ENCODE data around the gene ALDH3B2. TPM values are rescaled to one million over a fixed set of nuclear protein-coding genes. Genes with fewer than 3 reads are reported as not detected.
A peak's percentile ranks its signal among the peaks of the same experiment; 100 is the strongest.

ALDH3B2 gene
- polyA plus RNA-seq, 3 donors, result not detected

DNA sequence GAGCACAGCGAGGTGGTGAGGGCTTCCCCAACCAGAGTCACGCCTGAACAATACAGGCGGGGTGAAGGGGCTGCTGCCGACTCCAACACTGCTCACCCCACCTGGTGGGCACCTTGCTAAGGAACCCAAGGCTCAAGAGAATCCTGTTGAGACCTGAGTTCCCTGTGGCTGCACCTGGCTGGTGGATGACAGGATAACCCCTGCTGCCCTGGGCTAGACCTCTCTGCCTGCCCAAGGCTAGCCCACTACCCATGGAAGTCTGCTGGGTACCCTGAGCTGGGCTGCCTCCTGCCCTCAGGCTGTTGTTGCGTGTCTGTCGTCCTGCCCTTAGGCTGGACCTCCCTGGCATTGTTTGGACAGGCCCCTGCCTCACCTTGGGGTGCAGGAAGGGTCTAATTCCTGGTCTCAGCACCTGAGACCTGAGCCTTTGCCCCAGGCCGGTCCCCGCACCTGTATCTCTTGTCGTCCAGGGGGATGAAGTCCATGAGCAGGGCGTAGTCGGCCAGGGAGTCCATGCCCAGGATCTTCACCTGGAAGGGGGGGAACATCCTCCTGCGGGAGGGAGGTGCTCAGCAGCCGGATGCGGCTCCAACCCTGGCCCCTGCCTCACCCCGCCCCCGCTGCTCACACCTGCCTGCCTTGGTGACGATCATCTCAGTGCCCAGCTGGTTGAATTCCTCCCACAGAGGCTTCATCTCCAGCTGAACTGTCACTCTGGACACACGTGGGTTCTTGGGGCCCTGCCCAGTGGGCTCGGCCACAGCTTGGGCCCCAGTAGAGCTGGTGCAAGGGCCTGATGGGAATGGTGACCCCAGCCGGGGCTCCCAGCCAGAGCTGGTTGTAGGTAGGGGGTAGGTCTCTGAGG, 39.8 kb downstream of the ALDH3B2 start:
- H3K27ac ChIP-seq (ENCODE audit: low read depth in 1 of 2, low read length in 2 of 2), result no peak overlapping the region
- Mint-ChIP-seq H3K4me1 (peaks cover 17% of the 10 kb centered on the region), H3K9me3 (peaks cover 0 to 6% (median 2%) of the 10 kb centered on the region in 7 donors), H3K27ac (no peak overlapping the region), H3K27me3 (ENCODE audit: low read depth in 3 of 3) (peaks cover 0 to 4% (median 4%) of the 10 kb centered on the region in 3 donors), H3K4me3 (no peak overlapping the region), H3K36me3 (no peaks in the 10 kb centered on the region)
- H3K36me3 ChIP-seq (replicated peaks in 1 of 2; ENCODE audit: control insufficient read depth in 1 of 2, insufficient read depth in 2 of 2, low read length in 2 of 2), result no peaks in the 10 kb centered on the region
- no peaks in the 10 kb centered on the region for H3K27me3 ChIP-seq (ENCODE audit: control insufficient read depth in 2 of 2, insufficient read depth in 2 of 2, low read length in 2 of 2)
- TF ChIP-seq, protein P1, sequence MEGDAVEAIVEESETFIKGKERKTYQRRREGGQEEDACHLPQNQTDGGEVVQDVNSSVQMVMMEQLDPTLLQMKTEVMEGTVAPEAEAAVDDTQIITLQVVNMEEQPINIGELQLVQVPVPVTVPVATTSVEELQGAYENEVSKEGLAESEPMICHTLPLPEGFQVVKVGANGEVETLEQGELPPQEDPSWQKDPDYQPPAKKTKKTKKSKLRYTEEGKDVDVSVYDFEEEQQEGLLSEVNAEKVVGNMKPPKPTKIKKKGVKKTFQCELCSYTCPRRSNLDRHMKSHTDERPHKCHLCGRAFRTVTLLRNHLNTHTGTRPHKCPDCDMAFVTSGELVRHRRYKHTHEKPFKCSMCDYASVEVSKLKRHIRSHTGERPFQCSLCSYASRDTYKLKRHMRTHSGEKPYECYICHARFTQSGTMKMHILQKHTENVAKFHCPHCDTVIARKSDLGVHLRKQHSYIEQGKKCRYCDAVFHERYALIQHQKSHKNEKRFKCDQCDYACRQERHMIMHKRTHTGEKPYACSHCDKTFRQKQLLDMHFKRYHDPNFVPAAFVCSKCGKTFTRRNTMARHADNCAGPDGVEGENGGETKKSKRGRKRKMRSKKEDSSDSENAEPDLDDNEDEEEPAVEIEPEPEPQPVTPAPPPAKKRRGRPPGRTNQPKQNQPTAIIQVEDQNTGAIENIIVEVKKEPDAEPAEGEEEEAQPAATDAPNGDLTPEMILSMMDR (IDR thresholded peaks at IDR 0.05), result no peak
- H3K9me3 ChIP-seq (replicated peaks in 1 of 2; ENCODE audit: control insufficient read depth in 1 of 2, insufficient read depth in 1 of 2, low read length in 2 of 2), result no peaks in the 10 kb centered on the region
- H2AFZ ChIP-seq (ENCODE audit: insufficient read depth, low read depth, low read length, poor library complexity, severe bottlenecking), result no peak overlapping the region
- H4K20me1 ChIP-seq (ENCODE audit: insufficient read depth, low read length), result no peaks in the 10 kb centered on the region
- intact Hi-C loops (cut with micrococcal nuclease), result loop anchor here in 1 of 2 donors (5.0 kb wide), 1 partner anchor 173 kb away; no protein-coding TSS in a partner anchor
- no peak overlapping the region for H3K4me3 ChIP-seq (replicated peaks in 1 of 3; ENCODE audit: low read depth in 2 of 3, low read length in 3 of 3)
- H3K79me2 ChIP-seq (ENCODE audit: insufficient read depth, low read length), result no peaks in the 10 kb centered on the region
- H3K4me1 ChIP-seq (ENCODE audit: control insufficient read depth in 1 of 2, insufficient read depth in 2 of 2, low read length in 2 of 2), result peaks cover 10 to 22% of the 10 kb centered on the region in 2 donors
- DNase-seq, result no peak
- no peak overlapping the region for H3K4me2 ChIP-seq (replicated peaks; ENCODE audit: extremely low read depth, low read length, poor library complexity, severe bottlenecking)
- 94% methylated on average over 17 of the region's 20 CpGs for WGBS (ENCODE audit: insufficient coverage)
- no peak overlapping the region for H3K9ac ChIP-seq (ENCODE audit: insufficient read depth, low read length, poor library complexity, severe bottlenecking)

DNA sequence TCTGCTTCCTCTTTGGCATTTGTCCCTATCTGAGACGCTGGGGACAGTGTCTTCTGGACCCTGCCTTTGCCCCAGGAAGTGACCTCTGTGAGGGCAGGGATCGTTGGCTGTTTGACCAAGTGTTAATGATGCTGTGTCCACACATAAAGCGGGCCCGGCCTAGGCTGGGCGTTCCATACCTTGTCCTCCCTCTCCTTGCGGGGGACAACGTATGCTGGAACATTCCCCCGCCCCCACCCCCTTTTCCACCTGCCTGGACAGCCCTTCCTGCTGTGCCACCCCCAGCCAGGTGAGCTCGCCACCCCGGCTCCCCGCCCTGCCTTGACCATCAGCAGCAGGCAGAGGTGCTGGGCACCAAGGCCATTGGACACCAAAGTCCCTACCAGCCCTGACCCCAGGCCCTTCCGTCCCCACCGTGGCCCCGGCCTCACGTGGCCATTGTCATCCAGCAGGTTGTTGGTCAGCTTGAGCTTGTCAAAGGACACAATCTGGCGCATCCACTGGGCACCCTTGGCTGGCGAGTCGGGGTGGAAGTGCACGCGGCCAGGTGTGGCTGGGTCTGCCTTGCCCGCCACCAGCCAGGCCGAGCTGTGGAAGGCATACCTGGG, 40.6 kb downstream of the ALDH3B2 start:
- Histone ChIP-seq H3K9me3 (replicated peaks in 1 of 2; ENCODE audit: control insufficient read depth in 1 of 2, insufficient read depth in 1 of 2, low read length in 2 of 2) (no peaks in the 10 kb centered on the region), H3K4me2 (replicated peaks; ENCODE audit: extremely low read depth, low read length, poor library complexity, severe bottlenecking) (no peak overlapping the region), H3K9ac (ENCODE audit: insufficient read depth, low read length, poor library complexity, severe bottlenecking) (no peak overlapping the region), H3K4me3 (replicated peaks in 1 of 3; ENCODE audit: low read depth in 2 of 3, low read length in 3 of 3) (no peak overlapping the region), H3K27me3 (ENCODE audit: control insufficient read depth in 2 of 2, insufficient read depth in 2 of 2, low read length in 2 of 2) (no peaks in the 10 kb centered on the region), H4K20me1 (ENCODE audit: insufficient read depth, low read length) (no peaks in the 10 kb centered on the region), H3K36me3 (replicated peaks in 1 of 2; ENCODE audit: control insufficient read depth in 1 of 2, insufficient read depth in 2 of 2, low read length in 2 of 2) (no peaks in the 10 kb centered on the region), H3K27ac (ENCODE audit: low read depth in 1 of 2, low read length in 2 of 2) (no peak overlapping the region), H3K4me1 (ENCODE audit: control insufficient read depth in 1 of 2, insufficient read depth in 2 of 2, low read length in 2 of 2) (peaks cover 15 to 30% of the 10 kb centered on the region in 2 donors), H2AFZ (ENCODE audit: insufficient read depth, low read depth, low read length, poor library complexity, severe bottlenecking) (no peak overlapping the region), H3K79me2 (ENCODE audit: insufficient read depth, low read length) (no peaks in the 10 kb centered on the region)
- intact Hi-C loops (cut with micrococcal nuclease), result loop anchor here in 1 of 2 donors (5.0 kb wide), 1 partner anchor 173 kb away; no protein-coding TSS in a partner anchor
- Mint-ChIP-seq H3K9me3 (peaks cover 0 to 6% (median 2%) of the 10 kb centered on the region in 7 donors), H3K4me1 (peaks cover 19% of the 10 kb centered on the region), H3K27ac (no peak overlapping the region), H3K27me3 (ENCODE audit: low read depth in 3 of 3) (peaks cover 0 to 4% (median 4%) of the 10 kb centered on the region in 3 donors), H3K36me3 (no peaks in the 10 kb centered on the region), H3K4me3 (no peak overlapping the region)
- WGBS (ENCODE audit: insufficient coverage), result 88% methylated on average over 21 of the region's 22 CpGs
- peak in 1 of 3 donors; percentile 3 for DNase-seq
- TF ChIP-seq, protein P1 (IDR thresholded peaks at IDR 0.05), result no peak
